Measurements from ENCODE around the gene CRKL.
"Not testable (repeated sequence)": the region's sequence is repeated elsewhere in the genome, so short reads cannot be mapped to it uniquely, and the experiment has no call there.

DNA sequence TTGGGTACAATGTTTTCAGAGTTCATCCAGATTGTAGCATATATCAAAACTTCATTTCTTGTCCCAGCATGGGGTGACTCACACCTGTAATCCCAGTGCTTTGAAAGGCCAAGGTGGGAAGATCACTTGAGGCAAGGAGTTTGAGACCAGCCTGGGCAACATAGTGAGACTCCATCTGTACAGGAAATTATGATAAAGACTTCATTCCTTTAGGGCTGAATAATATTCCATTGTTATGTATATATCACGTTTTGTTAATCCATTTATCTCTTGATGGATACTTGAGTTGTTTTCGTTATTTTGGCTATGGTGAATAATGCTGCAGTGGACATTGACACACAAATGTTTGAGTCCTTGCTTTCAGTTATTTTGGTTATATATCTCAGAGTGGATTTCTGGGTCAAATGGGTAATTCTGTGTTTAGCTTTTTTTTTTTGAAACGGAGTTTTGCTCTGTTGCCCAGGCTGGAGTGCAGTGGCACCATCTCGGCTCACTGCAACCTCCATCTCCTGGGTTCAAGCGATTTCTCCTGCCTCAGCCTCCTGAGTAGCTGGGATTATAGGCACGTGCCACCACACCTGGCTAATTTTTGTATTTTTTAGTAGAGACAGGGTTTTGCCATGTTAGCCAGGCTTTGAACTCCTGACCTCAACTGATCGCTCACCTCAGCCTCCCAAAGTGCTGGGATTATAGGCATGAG lies 25.1 kb downstream of the CRKL start:
- TF ChIP-seq, protein P1, sequence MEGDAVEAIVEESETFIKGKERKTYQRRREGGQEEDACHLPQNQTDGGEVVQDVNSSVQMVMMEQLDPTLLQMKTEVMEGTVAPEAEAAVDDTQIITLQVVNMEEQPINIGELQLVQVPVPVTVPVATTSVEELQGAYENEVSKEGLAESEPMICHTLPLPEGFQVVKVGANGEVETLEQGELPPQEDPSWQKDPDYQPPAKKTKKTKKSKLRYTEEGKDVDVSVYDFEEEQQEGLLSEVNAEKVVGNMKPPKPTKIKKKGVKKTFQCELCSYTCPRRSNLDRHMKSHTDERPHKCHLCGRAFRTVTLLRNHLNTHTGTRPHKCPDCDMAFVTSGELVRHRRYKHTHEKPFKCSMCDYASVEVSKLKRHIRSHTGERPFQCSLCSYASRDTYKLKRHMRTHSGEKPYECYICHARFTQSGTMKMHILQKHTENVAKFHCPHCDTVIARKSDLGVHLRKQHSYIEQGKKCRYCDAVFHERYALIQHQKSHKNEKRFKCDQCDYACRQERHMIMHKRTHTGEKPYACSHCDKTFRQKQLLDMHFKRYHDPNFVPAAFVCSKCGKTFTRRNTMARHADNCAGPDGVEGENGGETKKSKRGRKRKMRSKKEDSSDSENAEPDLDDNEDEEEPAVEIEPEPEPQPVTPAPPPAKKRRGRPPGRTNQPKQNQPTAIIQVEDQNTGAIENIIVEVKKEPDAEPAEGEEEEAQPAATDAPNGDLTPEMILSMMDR (IDR thresholded peaks at IDR 0.05; ENCODE audit: low read depth, low read length), result not testable (repeated sequence)
- TF ChIP-seq EZH2phosphoT487 (IDR thresholded peaks at IDR 0.05; ENCODE audit: low read depth), result not testable (repeated sequence)
